Epithelial cell of proximal tubule (primary cell): ENCODE measurements around the gene NRP2. TPM values are rescaled to one million over a fixed set of nuclear protein-coding genes. Genes with fewer than 3 reads are reported as not detected.

Source experiments
- DNase-seq: peaks from one replicate; pipeline ENCODE4 v3.0.0-alpha.2; 2011; ENCODE audit warnings: low read depth
- H3K4me3 ChIP-seq: 2 replicates; pipeline ENCODE4 v1.5.1; 2011; ENCODE audit warnings: low read depth, mild to moderate bottlenecking, low read length
- total RNA-seq: library from RNA; depleted of rRNA; stranded (reverse); fragments of >200 nt; gene quantifications from 2 replicates; pipeline ENCODE4 v1.2.3, GENCODE V29; 2015
- TF ChIP-seq, protein P1 (sequence below): conservative IDR thresholded peaks from 2 replicates; pipeline ENCODE4 v1.5.1; 2012; ENCODE audit warnings: low read depth, mild to moderate bottlenecking, low read length

NRP2 gene
- total RNA-seq, 1 donor from 2014 or later: 36.5 TPM

DNA sequence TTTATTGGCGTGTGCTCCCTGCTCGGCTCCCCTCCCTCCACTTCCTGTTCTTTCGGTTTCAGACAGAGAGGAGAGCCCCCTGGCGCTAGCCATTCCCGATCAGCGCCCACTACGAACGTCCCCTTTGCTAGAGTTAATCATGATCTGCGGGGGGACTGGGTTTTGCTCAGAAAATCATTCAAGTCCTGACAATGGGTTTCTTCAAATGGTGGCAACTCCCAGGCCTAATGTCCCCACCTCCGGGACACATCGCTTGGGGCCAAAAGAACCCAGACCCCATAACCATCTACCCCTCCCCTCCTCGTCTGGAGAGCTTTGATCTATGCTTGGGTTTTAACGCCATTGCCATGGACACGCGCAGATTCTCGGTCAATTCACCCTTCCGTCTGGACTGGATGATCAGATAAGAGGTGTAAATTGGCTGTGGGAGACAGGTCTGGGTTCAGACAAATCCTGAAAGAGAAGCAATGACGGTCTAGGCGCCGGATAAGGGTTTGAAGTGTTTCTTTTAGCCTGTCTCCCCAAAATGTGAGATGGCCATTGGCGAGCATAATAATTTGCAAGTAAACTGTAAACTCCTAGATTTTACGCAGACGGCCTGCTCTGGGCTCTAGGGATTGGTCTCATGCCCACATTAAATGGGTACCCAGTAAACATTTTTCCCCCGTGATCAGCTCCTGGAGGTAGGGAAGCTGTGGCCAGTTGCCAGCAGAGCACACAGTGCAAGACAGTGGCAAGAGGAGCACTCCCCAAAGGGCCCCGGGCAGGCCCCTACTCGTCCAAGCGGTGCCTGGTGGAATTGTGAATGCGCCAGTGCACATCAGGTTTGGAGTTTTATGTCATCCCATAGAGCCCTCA lies 4.7 kb downstream of the NRP2 start:
- no peak for DNase-seq
- TF ChIP-seq, protein P1, sequence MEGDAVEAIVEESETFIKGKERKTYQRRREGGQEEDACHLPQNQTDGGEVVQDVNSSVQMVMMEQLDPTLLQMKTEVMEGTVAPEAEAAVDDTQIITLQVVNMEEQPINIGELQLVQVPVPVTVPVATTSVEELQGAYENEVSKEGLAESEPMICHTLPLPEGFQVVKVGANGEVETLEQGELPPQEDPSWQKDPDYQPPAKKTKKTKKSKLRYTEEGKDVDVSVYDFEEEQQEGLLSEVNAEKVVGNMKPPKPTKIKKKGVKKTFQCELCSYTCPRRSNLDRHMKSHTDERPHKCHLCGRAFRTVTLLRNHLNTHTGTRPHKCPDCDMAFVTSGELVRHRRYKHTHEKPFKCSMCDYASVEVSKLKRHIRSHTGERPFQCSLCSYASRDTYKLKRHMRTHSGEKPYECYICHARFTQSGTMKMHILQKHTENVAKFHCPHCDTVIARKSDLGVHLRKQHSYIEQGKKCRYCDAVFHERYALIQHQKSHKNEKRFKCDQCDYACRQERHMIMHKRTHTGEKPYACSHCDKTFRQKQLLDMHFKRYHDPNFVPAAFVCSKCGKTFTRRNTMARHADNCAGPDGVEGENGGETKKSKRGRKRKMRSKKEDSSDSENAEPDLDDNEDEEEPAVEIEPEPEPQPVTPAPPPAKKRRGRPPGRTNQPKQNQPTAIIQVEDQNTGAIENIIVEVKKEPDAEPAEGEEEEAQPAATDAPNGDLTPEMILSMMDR: no peak
- peak overlapping the region; percentile 77 for H3K4me3 ChIP-seq

DNA sequence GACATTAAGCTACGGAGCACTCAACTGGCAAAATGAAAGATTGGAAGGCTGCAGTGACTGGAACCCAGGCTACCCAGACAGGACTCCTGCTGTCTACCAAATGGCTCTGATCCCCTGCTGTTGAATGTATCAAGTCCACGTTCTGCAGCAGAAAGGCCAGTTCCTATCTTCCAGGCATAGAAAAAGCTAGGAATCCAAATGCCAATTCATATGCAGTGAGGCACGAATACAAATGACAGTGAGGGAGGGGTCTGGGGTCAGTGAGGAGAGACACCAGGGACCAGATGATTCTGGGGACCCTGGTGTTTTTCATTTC lies 5.3 kb downstream of the NRP2 start:
- no peak overlapping the region for H3K4me3 ChIP-seq
- TF ChIP-seq, protein P1: no peak
- no peak for DNase-seq

DNA sequence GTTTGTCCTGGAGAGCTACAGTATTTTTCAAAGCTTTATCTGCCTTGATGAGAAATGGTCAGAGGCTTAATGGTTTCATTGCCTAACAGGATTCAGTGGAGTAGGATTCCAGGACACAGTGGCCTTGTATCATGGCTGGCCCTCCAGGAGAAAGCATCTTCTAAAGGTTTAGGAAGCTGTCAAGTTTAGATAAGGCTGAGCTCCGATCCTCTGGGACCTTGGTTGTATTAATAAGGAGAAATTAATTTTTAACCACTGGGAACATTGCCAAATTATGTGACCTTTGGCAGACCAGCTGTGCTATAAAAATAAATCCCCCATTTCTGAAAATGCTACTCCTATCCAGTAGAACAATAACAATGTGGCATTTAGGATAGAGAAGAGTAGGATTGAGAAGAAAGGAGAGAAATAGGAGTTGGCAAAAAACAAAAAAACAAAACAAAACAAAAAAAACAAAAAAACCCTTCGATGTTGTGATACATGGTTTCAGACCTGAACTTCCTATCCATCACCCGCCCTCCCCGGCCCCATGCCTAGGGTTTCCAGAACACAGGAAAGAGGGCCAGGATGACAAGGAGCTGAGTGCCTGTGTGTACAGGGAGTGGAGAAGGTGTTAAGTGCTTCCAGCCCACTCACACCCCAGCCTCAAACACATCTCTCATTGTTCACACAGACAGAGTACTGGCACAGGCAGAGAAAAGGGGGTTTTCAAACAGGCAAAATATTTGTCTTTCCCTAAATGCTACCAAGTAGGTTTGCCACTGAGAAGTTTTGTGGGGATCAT lies 6.3 kb downstream of the NRP2 start:
- DNase-seq: no peak
- no peak overlapping the region for H3K4me3 ChIP-seq
- TF ChIP-seq, protein P1: no peak

DNA sequence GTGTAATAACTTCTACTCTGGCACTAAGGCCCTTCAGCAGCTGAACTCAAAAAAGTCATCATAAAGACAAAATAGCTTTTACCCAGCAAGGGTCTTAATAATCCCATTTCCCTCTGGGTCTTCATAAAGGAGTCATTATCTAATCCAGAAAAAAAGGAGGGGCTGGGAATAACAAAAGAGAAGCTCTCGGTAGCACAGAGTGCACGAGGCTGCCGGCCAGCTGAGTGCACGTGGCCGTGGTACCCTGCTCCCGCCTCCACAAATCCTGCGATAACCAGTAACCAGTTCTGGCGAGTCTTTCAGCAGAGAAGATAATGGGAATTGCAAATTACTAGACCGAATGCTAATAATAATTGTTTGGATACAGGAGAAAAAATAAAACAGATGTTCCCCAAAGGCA lies 7.5 kb downstream of the NRP2 start:
- TF ChIP-seq, protein P1: no peak
- no peak overlapping the region for H3K4me3 ChIP-seq
- no peak for DNase-seq

DNA sequence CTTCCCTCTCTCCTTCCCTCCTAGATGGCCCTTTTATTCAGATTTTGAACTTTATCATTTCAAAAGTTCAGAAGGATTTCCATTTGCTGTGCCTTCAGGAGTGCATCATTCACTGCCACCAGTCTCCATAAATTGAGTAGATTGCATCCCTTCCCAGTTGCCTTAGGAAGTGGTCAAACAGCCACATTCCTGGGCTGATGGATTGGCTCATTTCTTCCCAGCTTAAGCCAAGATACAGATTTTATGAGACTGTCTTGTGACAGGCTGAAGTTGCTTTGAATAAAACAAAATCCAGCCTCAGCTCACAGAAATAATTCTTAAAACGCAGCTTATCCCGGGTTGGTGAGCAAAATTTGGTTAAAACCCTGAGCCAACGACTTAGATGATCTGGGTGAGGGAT lies 9.8 kb downstream of the NRP2 start:
- DNase-seq: no peak
- TF ChIP-seq, protein P1: no peak

DNA sequence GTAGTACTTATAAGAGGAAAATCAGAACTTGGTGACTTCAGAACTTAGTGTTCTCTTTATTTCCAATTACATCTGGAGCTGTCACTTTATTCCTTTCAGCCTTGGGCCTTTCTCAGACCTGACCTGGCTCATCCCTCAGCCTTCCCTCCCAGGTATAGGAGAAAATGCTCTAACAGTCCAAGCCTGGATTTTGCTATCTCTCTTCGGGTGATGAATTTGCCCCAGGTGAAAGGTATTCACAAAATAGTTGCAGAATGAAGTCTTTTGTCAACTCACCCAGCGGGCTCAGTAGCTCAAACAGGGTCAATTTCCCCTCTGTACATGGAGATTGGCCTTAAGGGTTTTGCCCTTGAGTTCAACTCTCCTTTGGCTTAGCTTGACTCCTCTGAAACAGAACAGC lies 12.0 kb downstream of the NRP2 start:
- TF ChIP-seq, protein P1: no peak
- H3K4me3 ChIP-seq: no peak overlapping the region
- DNase-seq: no peak

More for the DNA sequence above, 9.8 kb downstream of the NRP2 start:
- no peak overlapping the region for H3K4me3 ChIP-seq
